NT2/D1 (cell line): ENCODE data around the gene SYCP2L.

Source experiments
- SUZ12 ChIP-seq: IDR thresholded peaks from 2 replicates; pipeline ENCODE4 v1.6.1; 2011; ENCODE audit not compliant: insufficient read length, insufficient read depth; ENCODE audit errors: extremely low read depth
- YY1 ChIP-seq: IDR thresholded peaks from 2 replicates; pipeline ENCODE4 v1.6.1; 2011; ENCODE audit not compliant: insufficient read length, insufficient read depth
- ZNF274 ChIP-seq: IDR thresholded peaks from 2 replicates; pipeline ENCODE4 v1.6.1; 2011; ENCODE audit warnings: mild to moderate bottlenecking, low read depth, low read length

DNA sequence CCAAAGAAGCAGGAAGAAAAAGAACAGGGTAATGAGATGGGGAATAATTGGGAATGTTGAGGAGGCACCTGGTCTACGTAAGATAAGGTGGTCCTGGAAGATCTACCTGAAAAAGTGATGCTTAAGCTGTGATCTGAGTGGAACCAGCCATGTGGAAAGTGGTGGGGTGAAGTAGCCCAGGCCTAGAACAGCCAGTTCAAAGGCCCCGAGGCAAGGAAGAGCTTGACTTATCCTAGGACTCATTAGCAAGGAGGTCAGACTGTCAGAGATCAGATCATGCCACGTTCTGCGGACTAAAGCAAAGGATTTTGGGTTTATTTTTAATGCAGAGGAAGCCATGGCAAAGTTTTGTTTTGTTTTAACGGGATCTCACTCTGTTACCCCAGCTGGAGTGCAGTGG lies 5.1 kb downstream of the SYCP2L start:
- TF ChIP-seq SUZ12 (no peak), YY1 (no peak), ZNF274 (no peak)
